NCI-H128 (cell line): ENCODE measurements around the gene PGK1.
"Not testable (repeated sequence)": the region's sequence is repeated elsewhere in the genome, so short reads cannot be mapped to it uniquely, and the experiment has no call there.

Experiments
- DNase-seq: peaks from one replicate; lab custom pipeline; 2025; ENCODE audit not compliant: unreplicated experiment; lab: John Stamatoyannopoulos, UW

The PGK1 gene

DNA sequence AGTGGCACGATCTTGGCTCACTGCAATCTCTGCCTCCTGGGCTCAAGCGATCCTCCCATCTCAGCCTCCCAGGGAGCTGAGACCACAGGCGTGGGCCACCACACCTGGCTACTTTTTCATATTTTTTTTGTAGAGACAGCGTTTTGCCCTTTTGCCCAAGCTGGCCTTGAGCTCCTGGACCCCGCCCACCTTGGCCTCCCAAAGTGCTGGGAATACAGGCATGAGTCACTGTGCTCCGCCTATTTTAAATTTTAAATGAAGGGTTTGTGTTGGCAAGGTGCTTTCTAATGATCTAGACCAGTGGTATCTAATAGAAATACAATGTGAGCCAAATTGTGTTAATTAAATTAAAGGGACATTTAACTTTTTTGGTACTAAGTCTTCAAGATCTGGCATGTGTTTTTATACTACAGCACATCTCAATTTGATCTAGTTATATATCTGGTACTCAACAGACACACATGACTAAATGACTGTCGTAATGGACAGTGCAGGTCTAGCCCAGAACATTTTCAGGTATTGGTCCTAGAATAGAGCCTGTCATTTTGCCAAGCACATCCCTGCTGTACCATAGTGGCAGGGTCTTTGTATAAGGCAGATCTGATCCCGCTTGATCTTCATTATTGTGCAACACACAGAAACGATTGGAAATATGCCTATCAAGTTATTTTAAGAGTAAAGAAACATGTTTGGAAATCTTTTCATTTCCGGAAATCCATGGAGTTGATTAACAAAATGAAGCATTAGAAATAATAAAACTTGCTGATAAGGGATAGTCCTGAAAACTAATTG lies 7.3 kb downstream of the PGK1 start:
- DNase-seq, result no peak

DNA sequence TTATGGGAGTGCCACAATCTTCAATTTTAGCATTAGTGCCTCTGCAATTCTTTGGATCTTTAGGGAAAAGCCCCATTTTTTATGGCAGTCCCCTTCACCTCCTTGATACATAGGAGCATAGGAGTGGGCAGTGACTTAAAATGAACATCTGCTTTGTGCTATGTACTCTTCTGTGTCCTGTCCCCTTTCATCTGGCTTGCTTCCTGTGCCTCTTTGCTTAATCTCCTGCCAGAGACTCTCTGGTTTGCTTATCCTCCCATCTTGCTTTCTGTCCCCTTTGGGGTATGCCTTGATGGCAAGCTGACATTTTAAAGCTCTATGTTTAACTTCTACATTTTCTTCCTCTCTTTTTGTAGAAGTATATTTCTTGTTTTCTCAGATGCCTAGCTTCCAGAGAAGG lies 12.3 kb downstream of the PGK1 start:
- DNase-seq, result no peak

DNA sequence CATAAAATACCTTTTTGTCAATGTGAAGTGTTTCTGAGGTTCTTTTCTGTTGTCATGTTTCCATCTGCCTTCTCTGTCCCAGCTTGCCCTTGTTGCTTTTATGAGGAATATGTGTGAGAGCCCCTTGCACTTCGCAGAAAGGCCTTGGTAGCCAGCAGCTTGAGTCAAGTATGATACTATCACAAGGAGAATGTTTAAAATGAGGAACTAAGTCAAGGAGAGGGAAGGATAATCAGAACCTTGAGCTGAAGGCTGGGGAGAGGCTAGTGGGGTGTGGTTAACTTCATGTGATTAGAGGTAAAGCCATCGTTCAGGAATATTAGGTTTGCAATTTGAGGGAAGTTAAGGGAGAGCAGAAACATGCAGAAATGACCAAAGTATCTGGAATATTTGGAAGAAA lies 12.7 kb downstream of the PGK1 start:
- no peak for DNase-seq

DNA sequence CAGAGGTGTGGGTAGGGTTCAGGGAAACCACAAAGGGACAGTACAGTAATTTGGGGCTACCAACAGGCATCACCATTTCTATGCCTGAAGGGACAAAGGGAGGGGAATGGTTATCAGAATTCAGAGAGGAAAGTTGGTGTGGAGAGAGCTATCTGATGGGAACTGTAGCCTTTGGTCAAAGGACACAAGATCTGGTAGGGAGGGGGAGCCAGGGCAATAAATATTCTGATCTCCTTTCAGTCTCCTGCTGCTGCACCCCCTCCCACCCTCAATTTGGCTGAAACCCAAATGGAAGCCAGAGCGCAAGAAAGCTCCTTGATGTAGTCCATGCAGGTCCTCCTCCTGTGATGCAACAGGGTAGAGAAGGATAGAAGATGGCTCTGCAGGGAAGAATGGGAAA lies 14.6 kb downstream of the PGK1 start:
- DNase-seq, result no peak

DNA sequence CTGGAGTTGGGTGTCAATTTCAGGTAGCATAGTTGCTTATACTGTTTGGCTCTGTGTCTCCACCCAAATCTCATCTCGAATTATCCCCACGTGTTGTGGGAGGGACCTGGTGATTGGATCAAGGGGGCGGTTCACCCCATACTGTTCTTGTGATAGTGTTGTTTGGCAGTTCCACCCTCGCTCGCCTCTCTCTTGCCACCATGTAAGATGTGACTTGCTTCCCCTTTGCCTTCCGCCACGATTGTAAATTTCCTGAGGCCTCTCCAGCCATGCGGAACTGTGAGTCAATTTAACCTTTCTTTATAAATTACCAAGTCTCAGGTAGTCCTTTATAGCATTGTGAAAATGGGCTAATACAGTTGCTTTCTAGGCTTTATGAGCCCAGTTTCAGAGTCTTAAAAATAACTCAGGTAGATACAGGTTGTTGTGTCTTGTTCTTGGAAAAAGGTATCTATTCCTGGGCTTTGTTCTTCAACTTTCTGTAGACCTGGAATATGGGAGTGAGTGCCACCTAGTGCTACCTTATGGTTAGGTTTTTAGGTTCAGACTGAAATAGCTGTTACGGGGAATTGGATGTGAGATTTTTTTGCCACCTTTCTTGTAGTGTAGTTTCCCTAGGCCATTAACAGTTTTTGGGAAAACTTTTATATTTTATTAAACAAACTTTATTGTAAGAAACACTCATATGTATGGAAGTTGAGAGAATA lies 15.6 kb downstream of the PGK1 start:
- no peak for DNase-seq

DNA sequence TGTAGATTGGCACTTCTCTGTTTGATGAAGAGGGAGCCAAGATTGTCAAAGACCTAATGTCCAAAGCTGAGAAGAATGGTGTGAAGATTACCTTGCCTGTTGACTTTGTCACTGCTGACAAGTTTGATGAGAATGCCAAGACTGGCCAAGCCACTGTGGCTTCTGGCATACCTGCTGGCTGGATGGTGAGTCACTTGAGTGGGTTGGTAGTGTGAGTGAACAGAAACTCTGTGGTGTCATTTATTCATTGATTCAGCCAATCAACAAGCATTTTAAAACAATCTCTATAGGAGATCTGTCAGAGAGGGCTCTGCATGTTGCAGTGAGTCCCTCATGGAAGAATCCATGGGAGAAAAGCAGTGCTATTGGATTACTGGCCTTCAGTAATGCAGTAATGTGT lies 19.1 kb downstream of the PGK1 start:
- no peak for DNase-seq

DNA sequence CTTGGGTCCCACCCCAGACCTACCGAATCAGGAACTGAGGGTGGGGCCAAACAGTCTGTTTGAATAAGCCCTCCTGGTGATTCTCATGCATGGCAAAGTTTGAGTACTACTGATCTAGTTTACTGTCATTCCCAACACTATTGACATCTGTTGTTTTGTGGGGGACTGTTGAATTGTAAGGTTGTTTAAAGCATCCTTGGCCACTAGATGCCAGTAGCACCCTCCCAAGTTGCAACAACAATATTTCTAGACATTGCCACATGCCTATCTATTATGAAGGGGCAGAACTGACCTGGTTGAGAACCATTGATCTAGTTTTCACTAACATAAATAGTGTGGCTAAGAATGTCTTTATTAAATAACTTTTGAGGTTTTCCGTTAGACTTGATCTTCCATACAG lies 20.3 kb downstream of the PGK1 start:
- no peak for DNase-seq

DNA sequence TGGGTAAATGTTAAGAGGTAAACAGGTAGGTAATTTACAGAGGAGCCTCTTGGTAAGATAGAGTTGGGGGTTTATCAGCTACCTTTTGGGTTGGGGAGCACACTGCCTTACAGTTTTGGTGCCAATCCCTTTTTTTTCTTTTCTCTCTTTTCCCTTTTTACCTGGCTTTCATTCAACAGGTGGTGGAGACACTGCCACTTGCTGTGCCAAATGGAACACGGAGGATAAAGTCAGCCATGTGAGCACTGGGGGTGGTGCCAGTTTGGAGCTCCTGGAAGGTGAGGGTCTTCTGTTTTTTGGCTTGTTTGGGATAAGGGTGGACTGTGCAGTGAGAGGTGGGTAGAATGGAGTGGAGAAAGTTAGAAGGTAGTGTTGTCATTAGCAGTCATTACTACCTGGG lies 21.1 kb downstream of the PGK1 start:
- no peak for DNase-seq

DNA sequence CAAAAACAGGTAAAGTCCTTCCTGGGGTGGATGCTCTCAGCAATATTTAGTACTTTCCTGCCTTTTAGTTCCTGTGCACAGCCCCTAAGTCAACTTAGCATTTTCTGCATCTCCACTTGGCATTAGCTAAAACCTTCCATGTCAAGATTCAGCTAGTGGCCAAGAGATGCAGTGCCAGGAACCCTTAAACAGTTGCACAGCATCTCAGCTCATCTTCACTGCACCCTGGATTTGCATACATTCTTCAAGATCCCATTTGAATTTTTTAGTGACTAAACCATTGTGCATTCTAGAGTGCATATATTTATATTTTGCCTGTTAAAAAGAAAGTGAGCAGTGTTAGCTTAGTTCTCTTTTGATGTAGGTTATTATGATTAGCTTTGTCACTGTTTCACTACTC lies 21.7 kb downstream of the PGK1 start:
- DNase-seq, result not testable (repeated sequence)

DNA sequence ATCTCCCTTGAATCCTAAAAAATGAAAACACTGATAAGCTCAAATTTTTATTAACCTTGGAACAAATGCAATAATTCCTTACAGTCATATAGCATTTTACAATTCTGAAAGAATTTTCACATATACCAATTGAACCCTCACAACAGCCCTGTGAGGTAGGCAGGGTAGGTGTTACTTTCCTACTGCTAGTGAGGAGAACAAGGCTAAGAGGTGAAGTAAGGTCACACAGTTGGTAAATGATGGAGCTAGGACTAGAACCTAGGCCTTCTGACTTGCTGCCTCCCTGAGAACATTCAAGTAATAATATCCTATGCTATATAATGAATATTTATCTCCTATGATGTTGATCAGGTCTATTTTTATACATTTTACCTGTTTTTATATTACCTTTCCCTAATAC lies 25.7 kb downstream of the PGK1 start:
- no peak for DNase-seq

DNA sequence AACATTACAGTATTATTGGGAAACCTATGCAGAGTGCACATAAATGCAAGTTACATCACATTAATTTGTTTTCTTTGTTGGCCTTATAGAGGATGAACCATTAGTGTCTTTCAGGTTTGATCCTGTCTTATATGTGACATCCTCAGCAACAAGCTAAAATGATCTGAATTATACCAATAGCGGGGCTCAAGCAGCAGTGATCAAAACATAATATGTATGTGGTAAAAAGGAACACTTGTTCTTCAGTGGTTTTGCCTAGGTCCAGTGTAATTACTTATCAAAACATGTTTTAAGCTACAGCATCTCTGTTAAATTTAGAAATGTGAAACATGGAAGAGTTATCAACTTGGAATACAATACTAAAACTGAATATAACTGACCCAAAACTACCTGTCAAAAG lies 26.3 kb downstream of the PGK1 start:
- DNase-seq, result no peak

DNA sequence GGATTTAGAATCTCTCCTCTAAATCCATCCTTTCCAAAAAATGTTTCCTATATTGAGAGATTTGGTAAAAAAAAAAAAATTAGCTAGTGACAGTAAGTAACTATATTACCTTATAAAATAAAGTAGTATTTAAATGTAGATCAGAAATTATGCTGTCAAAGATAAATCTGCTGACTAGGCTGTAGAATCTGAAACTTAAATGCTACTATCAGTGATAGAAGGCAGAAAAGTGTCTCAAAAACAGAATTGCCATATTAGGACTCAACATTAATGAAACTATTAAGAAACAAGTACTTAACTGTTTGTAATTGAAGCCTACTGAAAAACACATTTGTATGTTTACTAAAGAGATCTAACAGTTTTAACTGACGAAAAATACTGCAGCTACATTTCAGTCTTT lies 27.1 kb downstream of the PGK1 start:
- DNase-seq, result no peak

DNA sequence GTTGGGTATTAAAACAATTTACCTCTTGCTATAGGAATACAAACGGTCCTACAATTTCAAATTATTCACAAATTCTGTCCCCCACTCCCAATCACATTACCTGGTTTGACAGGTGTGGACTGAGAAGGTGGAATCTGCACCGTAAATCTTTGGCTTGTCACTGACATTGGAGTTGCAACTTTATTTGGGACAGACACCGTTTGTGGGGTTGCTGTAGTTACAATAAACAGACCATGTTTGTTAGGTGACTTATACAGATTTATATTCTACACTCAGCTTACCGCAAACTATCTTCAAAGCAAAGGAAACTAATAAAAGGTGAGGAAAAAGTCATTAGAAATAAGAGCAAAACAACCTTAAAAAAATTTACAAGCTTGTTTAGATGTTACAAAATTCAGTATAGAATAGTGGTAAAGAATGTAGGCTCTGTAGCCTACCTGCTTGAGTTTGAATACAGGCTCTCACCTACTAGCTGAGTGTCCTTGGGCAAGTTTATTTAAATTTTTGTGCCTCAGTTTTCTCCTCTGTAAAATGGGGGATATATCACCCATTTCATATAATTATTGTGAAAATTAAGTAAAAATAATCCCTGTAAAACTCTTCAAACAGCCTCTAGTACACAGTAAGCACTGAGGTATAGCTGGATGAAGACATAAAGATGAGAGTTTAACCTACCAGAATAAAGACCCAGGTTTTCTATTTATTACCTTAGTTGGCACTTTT lies 29.4 kb downstream of the PGK1 start:
- DNase-seq, result no peak

DNA sequence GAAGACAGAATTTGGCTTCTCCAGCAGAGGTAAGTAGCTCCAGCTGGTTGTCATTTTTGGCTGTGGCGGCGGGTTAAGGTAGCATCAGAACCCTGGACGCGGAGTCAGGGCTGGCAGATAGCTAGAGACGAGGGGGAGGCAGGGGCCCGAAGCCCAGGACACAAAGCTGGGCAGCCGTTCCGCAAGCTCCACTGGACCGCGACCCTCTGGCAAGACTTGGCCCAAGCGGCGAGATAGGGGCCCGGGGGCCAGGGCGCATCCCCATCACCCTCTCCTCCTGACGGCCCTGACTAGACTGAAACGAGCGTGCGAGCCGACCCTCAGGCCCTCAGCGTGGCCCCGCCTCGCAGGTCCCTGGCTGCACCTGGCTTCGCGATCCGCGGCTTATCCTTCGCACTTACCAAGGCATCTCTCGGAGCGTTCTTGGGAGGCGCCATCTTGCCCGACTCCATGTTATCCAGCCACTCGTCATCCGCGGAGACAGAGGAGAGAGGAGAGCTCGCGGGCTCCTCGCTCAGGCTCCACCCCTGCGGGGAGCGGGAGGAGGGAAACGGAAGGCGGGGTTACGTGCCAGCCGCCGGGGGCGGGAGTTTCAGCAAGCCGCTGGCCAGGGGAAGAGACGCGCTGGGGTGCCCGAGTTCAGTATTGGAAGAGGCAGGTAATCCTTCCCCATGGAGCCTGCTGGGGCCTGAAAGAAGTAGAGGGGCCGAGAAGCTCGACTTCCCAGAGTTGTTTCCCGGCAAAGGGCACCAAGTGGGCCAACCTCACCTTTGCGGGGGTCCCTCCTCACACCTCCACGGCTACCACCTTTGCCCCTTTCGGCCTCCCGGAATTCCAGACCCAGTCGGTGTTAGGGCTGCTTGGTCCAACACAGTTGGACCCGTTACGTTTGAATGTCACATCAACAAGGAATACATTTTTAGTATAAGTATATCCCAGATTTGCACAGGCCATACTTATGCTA lies 35.4 kb downstream of the PGK1 start, which contains the start of gene TAF9B:
TSS of gene TAF9B (minus strand) at position 491 of the 964 bp plus-strand sequence. CDS start at position 452, 39 bp downstream.
- peak; percentile 72 for DNase-seq

DNA sequence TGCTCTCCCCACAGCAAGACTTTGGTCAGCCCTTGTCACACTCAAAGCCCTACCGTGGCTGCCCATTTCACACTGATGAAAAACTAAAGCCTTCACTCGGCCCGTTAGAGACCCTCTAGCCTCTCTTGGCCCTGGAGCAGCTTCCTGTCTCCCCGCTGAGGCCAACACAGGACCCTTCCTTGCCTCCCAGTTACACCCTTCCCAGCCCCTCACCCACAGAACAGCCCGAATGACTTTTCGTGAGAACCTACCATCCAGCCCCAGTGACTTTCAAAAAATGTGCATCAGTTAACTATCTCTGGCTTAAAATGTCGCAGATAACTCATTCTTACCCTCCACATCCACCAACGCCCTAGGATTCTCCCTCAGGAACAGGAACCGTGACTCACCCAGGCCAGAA lies 36.2 kb downstream of the PGK1 start:
- DNase-seq, result no peak

DNA sequence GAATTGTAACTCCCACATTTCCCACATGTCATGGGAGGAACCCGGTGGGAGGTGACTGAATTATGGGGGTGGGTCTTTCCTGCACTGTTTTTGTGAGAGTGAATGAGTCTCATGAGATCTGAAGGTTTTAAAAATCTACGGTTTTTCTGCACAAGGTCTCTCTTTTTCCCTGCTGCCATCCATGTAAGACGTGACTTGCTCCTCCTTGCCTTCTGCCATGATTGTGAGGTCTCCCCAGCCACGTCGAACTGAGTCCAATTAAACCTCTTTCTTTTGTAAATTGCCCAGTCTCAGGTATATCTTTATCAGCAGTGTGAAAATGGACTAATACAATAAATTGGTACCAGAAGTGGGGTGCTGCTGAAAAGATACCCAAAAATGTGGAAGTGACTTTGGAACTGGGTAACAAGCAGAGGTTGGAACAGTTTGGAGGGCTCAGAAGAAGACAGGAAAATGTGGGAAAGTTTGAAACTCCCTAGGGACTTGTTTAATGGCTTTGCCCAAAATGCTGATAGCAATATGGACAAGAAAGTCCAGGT lies 43.0 kb downstream of the PGK1 start:
- not testable (repeated sequence) for DNase-seq

DNA sequence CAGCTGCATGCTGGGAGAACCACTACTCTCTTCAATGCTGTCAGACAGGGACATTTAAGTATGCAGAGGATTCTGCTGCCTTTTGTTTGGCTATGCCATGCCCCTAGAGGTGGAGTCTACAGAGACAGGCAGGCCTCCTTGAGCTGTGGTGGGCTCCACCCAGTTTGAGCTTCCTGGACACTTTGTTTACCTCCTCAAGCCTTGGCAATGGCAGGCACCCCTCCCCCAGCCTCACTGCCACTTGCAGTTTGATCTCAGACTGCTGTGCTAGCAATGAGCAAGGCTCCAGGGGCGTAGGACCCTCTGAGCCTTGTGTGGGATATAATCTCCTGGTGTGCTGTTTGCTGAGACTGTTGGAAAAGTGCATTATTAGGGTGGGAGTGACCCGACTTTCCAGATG lies 53.3 kb downstream of the PGK1 start:
- DNase-seq, result not testable (repeated sequence)

DNA sequence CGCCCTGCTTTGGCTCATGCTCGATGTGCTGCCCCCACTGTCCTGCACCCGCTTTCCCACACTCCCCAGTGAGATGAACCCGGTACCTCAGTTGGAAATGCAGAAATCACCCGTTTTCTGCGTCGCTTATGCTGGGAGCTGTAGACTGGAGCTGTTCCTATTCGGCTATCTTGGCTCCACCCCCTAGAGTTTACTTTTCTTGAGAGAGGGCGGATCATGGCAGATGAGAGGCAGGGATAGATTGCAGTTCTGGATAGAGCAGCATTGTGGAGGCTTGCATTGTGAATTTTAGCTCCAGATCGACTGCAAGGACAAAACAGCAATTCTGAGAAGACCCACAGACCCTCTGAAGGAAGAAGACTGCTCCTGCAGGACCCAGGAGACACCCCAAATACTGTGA lies 53.8 kb downstream of the PGK1 start:
- DNase-seq, result not testable (repeated sequence)

DNA sequence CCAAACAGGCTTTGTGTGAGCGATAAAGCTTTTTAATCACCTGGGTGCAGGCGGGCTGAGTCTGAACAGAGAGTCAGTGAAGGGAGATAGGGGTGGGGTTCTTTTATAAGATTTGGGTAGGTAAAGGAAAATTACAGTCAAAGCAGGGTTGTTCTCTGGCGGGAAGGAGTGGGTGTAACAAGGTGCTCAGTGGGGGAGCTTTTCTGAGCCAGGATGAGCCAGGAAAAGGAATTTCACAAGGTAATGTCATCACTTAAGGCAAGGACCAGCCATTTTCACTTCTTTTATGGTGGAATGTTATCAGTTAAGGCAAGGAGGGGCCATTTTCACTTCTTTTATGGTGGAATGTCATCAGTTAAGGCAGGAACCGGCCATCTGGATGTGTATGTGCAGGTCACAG lies 56.7 kb downstream of the PGK1 start:
- DNase-seq, result not testable (repeated sequence)

DNA sequence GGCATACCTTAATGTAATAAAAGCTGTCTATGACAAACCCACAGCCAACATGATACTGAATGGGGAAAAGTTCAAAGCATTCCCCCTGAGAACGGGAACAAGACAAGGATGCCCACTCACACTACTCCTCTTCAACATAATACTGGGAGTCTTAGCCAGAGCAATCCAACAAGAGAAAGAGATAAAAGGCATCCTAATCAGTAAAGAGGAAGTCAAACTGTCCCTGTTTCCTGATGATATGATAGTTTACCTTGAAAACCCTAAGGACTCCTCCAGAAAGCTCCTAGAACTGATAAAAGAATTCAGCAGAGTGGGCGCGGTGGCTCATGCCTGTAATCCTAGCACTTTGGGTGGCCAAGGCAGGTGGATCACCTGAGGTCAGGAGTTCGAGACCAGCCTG lies 59.1 kb downstream of the PGK1 start:
- DNase-seq, result not testable (repeated sequence)
